ENCODE data around the gene CAV3. TPM values are rescaled to one million over a fixed set of nuclear protein-coding genes. Genes with fewer than 3 reads are reported as not detected.

CAV3 gene
- total RNA-seq, 1 experiment from 2014 or later, result not detected

DNA sequence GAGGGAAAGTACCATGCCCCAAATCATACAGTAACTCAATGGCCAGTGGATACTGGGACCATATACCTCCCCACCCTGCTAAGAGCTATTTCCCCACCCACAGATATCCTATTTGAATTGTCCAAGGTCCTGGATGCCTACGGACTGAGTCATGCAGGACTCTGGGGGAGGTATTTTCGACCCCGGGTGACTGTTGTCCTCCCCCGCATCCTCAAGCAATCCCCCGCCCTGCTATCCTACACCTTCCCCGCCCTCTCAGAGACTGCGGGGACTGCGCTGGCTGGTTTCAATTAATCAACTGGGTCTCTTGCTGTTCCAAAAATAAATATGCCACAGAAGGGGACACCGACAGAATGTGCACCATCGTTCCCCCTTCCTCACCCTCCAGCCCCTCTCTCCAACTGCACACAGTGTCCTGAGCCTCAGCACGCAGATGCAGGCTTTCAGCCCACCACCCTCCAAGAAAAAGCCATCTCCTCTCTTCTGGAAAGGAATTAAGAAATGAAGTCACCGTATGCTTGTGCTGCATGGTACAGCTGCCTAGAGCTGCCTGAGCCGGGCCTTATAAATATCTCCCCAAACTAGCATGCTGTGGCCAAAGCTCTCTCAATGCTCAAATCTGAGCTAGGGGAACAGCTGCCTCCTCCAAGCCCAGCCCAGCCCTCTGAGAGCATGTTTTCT, 8.1 kb downstream of the CAV3 start:
- peak overlapping the region; percentile 65; the same call in 1 of the 2 replicates for H3K27ac ChIP-seq (ENCODE audit: low read depth, low read length)
- RAD21 ChIA-PET (ENCODE audit: low non-redundant PET in 1 of 2, low total read pairs in 2 of 2, uncharacterized antibody in 2 of 2, unreplicated experiment in 2 of 2), result no interaction called here

More for the DNA sequence above, 8.1 kb downstream of the CAV3 start:
- Histone ChIP-seq H3K27me3 (ENCODE audit: insufficient read depth, low read length) (no peaks in the 10 kb centered on the region), H3K4me1 (ENCODE audit: control insufficient read depth in 1 of 2, insufficient read depth in 2 of 2, low read length in 2 of 2) (peaks cover 41 to 69% of the 10 kb centered on the region in 2 experiments), H2AFZ (ENCODE audit: low read depth, low read length, poor library complexity, severe bottlenecking) (peak overlapping the region; percentile 75), H3K36me3 (ENCODE audit: control insufficient read depth in 1 of 2, insufficient read depth in 2 of 2, low read length in 2 of 2) (no peaks in the 10 kb centered on the region), H3K4me3 (replicated peaks in 1 of 2; ENCODE audit: low read depth in 1 of 2, low read length in 2 of 2) (peak overlapping the region; percentile 11 to 52), H3K9me3 (ENCODE audit: control insufficient read depth in 1 of 2, insufficient read depth in 1 of 2, low read depth in 1 of 2, low read length in 2 of 2) (no peaks in the 10 kb centered on the region), H3K4me2 (ENCODE audit: low read length) (peak overlapping the region; percentile 80), H3K79me2 (ENCODE audit: insufficient read depth, low read length) (no peaks in the 10 kb centered on the region), H3K9ac (ENCODE audit: low read length) (peak overlapping the region; percentile 55), H4K20me1 (ENCODE audit: insufficient read depth) (no peaks in the 10 kb centered on the region), H3K9me2 (ENCODE audit: insufficient read depth) (no peaks in the 10 kb centered on the region)
- ChIA-PET CTCF (interaction anchor here (1.0 to 3.0 kb wide), 3 partner anchors 14 to 79 kb away, joined by 4 to 10 read pairs (median 4); no protein-coding TSS in a partner anchor), POLR2A (interaction anchor here (1.3 kb wide), 1 partner anchor 10 kb away, joined by 5 read pairs; no protein-coding TSS in a partner anchor)
- intact Hi-C loops (cut with micrococcal nuclease), result no loop called here
- BruUV-seq (replicated peaks), result no TSS peak
- TF ChIP-seq, protein P1, sequence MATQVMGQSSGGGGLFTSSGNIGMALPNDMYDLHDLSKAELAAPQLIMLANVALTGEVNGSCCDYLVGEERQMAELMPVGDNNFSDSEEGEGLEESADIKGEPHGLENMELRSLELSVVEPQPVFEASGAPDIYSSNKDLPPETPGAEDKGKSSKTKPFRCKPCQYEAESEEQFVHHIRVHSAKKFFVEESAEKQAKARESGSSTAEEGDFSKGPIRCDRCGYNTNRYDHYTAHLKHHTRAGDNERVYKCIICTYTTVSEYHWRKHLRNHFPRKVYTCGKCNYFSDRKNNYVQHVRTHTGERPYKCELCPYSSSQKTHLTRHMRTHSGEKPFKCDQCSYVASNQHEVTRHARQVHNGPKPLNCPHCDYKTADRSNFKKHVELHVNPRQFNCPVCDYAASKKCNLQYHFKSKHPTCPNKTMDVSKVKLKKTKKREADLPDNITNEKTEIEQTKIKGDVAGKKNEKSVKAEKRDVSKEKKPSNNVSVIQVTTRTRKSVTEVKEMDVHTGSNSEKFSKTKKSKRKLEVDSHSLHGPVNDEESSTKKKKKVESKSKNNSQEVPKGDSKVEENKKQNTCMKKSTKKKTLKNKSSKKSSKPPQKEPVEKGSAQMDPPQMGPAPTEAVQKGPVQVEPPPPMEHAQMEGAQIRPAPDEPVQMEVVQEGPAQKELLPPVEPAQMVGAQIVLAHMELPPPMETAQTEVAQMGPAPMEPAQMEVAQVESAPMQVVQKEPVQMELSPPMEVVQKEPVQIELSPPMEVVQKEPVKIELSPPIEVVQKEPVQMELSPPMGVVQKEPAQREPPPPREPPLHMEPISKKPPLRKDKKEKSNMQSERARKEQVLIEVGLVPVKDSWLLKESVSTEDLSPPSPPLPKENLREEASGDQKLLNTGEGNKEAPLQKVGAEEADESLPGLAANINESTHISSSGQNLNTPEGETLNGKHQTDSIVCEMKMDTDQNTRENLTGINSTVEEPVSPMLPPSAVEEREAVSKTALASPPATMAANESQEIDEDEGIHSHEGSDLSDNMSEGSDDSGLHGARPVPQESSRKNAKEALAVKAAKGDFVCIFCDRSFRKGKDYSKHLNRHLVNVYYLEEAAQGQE (IDR thresholded peaks at IDR 0.05; ENCODE audit: low read depth), result no peak
- no peak for TF ChIP-seq EZH2 (IDR thresholded peaks at IDR 0.05)
- no peak for TF ChIP-seq RAD21 (IDR thresholded peaks at IDR 0.05; ENCODE audit: low read depth)
- TF ChIP-seq EGR1 (IDR thresholded peaks at IDR 0.05; ENCODE audit: low read depth), result peak; percentile 97
- no peak for TF ChIP-seq SIN3A (IDR thresholded peaks at IDR 0.05; ENCODE audit: low read depth)
- TF ChIP-seq CBX3 (IDR thresholded peaks at IDR 0.05; ENCODE audit: low read depth), result no peak
- no peak for TF ChIP-seq EZH2phosphoT487 (IDR thresholded peaks at IDR 0.05; ENCODE audit: borderline replicate concordance)
- TF ChIP-seq YY1 (IDR thresholded peaks at IDR 0.05; ENCODE audit: extremely low read depth, insufficient replicate concordance, low read depth, low read length), result no peak
- TF ChIP-seq JUND (IDR thresholded peaks at IDR 0.05), result peak; percentile 69
- TF ChIP-seq FOSL1 (IDR thresholded peaks at IDR 0.05; ENCODE audit: low read depth), result peak; percentile 66
- TF ChIP-seq ZNF274 (IDR thresholded peaks at IDR 0.05; ENCODE audit: low read depth, low read length), result no peak
- no peak for TF ChIP-seq SRF (IDR thresholded peaks at IDR 0.05; ENCODE audit: low read depth)
- no peak for TF ChIP-seq CEBPB (IDR thresholded peaks at IDR 0.05; ENCODE audit: low read depth)
- no peak for TF ChIP-seq ZFX (IDR thresholded peaks at IDR 0.05)
- peak; percentile 33; the same call in 1 of the 2 replicates for TF ChIP-seq SP1 (IDR thresholded peaks at IDR 0.05; ENCODE audit: low read depth)
- ATAC-seq (peak; percentile 70), DNase-seq (ENCODE audit: low read depth, low spot score) (peak; percentile 42)
